OCI-LY7 (cell line): Measurements from ENCODE around the gene USP24.

Experiments
- CTCF ChIP-seq: fragments of 200-600 bp; sonication (generic); conservative IDR thresholded peaks from 2 replicates; pipeline ENCODE4 v1.5.1; 2014; ENCODE audit warnings: mild to moderate bottlenecking, antibody characterized with exemption, low read length, moderate library complexity, mixed read lengths
- EZH2phosphoT487 ChIP-seq: fragments of 200-600 bp; sonication (generic); IDR thresholded peaks from 2 replicates; pipeline ENCODE4 v1.6.1; 2018; ENCODE audit warnings: low read depth, borderline replicate concordance, mild to moderate bottlenecking, mixed run types, antibody characterized with exemption, low read length, moderate library complexity, mixed read lengths

GRCh38 chr1:55169126-55169525 is 46.0 kb downstream of the USP24 start:
- no peak for TF ChIP-seq CTCF
- no peak for TF ChIP-seq EZH2phosphoT487
